Umbilical cord (tissue), 2 donors: ENCODE results near the gene ITGA2B. TPM values are rescaled to one million over a fixed set of nuclear protein-coding genes. Genes with fewer than 3 reads are reported as not detected.
"Not testable (repeated sequence)": the region's sequence is repeated elsewhere in the genome, so short reads cannot be mapped to it uniquely, and the experiment has no call there.

Experiments
- DNase-seq: peaks from one replicate; pipeline ENCODE4 v3.0.0-alpha.2; 2015; ENCODE audit warnings: low spot score
- total RNA-seq: library from RNA; depleted of rRNA; stranded (reverse); fragments of >200 nt; gene quantifications from one replicate; pipeline ENCODE4 v1.2.3, GENCODE V29; 2014; ENCODE audit warnings: low replicate concordance; ENCODE audit not compliant: insufficient read depth

Gene ITGA2B
- total RNA-seq, 1 donor from 2014 or later, result 4.3 TPM

GRCh38 chr17:44368391-44369243, 20.8 kb downstream of the ITGA2B start:
- not testable (repeated sequence) for DNase-seq

GRCh38 chr17:44367231-44367979, 22.0 kb downstream of the ITGA2B start:
- no peak for DNase-seq

- not testable (repeated sequence) for DNase-seq
Observed at GRCh38 chr17:44365051-44365450, 24.4 kb downstream of the ITGA2B start.

- DNase-seq, result peak; percentile 69
Observed at GRCh38 chr17:44363613-44364159, 25.8 kb downstream of the ITGA2B start, which contains the start of gene FAM171A2. FAM171A2 (minus strand) TSS chr17:44363853; CDS start chr17:44363714, 139 bp downstream.

- DNase-seq, result peak; percentile 62
Observed at GRCh38 chr17:44362949-44363612, 26.4 kb downstream of the ITGA2B start.

GRCh38 chr17:44362459-44362948, 26.9 kb downstream of the ITGA2B start:
- DNase-seq, result peak; percentile 66

- DNase-seq, result peak; percentile 69
Observed at GRCh38 chr17:44361292-44362260, 27.9 kb downstream of the ITGA2B start.

- peak; percentile 96 for DNase-seq
Observed at GRCh38 chr17:44360826-44361225, 28.6 kb downstream of the ITGA2B start.

- no peak for DNase-seq
Observed at GRCh38 chr17:44360144-44360533, 29.3 kb downstream of the ITGA2B start.

GRCh38 chr17:44359458-44360143, 29.8 kb downstream of the ITGA2B start:
- no peak for DNase-seq

GRCh38 chr17:44359006-44359405, 30.4 kb downstream of the ITGA2B start:
- DNase-seq, result no peak

GRCh38 chr17:44358066-44358465, 31.4 kb downstream of the ITGA2B start:
- DNase-seq, result no peak

- DNase-seq, result no peak
Observed at GRCh38 chr17:44356241-44356640, 33.2 kb downstream of the ITGA2B start.

GRCh38 chr17:44355642-44356099, 33.8 kb downstream of the ITGA2B start:
- DNase-seq, result no peak

- DNase-seq, result peak; percentile 84
Observed at GRCh38 chr17:44354582-44355561, 34.6 kb downstream of the ITGA2B start.

- no peak for DNase-seq
Observed at GRCh38 chr17:44353672-44354331, 35.6 kb downstream of the ITGA2B start.

GRCh38 chr17:44352828-44353671, 36.4 kb downstream of the ITGA2B start:
- DNase-seq, result peak; percentile 73
